ENCODE data around the gene TCF7.

TCF7 gene

GRCh38 chr5:134129411-134130238 is 15.1 kb downstream of the TCF7 start:
- H3K14ac ChIP-seq (ENCODE audit: low read length) = no peak overlapping the region
- no peak overlapping the region for H3K27ac ChIP-seq (ENCODE audit: low read depth, low read length)
- no CpG with 5 or more reads among the region's 25 CpGs for WGBS (ENCODE audit: extremely low coverage, insufficient coverage, insufficient read length)

GRCh38 chr5:134130239-134130945 is 15.9 kb downstream of the TCF7 start:
- no peaks in the 10 kb centered on the region for H3K9me3 ChIP-seq (ENCODE audit: insufficient read depth, low read depth, low read length)
- H2BK5ac ChIP-seq (ENCODE audit: low read depth, low read length, poor library complexity) = no peak overlapping the region
- H3K14ac ChIP-seq (ENCODE audit: low read length) = no peak overlapping the region
- no peak overlapping the region for H2BK120ac ChIP-seq (ENCODE audit: insufficient read depth, low read length, poor library complexity)
- H3K27me3 ChIP-seq (ENCODE audit: insufficient read depth, low read length) = no peaks in the 10 kb centered on the region
- no peak overlapping the region for H3K9ac ChIP-seq (ENCODE audit: low read length)
- H4K91ac ChIP-seq (ENCODE audit: low read depth, low read length) = no peak overlapping the region
- H3K4me3 ChIP-seq (ENCODE audit: low read depth, low read length) = no peak overlapping the region
- H3K4me2 ChIP-seq (ENCODE audit: low read length) = no peak overlapping the region
- no CpG with 5 or more reads among the region's 8 CpGs for WGBS (ENCODE audit: extremely low coverage, insufficient coverage, insufficient read length)
- H2BK12ac ChIP-seq (ENCODE audit: low read length) = no peak overlapping the region
- H4K12ac ChIP-seq (ENCODE audit: low read depth, low read length) = no peak overlapping the region
- H3K4ac ChIP-seq (ENCODE audit: low read depth, low read length) = no peak overlapping the region
- H2AK5ac ChIP-seq (ENCODE audit: low read length) = no peak overlapping the region
- no peak overlapping the region for H3K23ac ChIP-seq (ENCODE audit: low read length)
- no peaks in the 10 kb centered on the region for H3K79me2 ChIP-seq (ENCODE audit: control insufficient read depth, insufficient read depth, low read length, poor library complexity)
- no peak overlapping the region for H3K27ac ChIP-seq (ENCODE audit: low read depth, low read length)
- no peak overlapping the region for H4K8ac ChIP-seq (ENCODE audit: low read depth, low read length)
- no peak overlapping the region for H2AFZ ChIP-seq (ENCODE audit: insufficient read depth, low read length, poor library complexity)
- H3K36me3 ChIP-seq (ENCODE audit: control insufficient read depth in 1 of 2, insufficient read depth in 2 of 2, low read length in 2 of 2) = peaks cover 38 to 45% of the 10 kb centered on the region in 2 experiments
- no peak for DNase-seq
- H3K79me1 ChIP-seq (ENCODE audit: low read length) = no peaks in the 10 kb centered on the region
- H3K4me1 ChIP-seq (ENCODE audit: control insufficient read depth in 1 of 2, insufficient read depth in 2 of 2, low read length in 2 of 2) = peaks cover 12% of the 10 kb centered on the region in 2 experiments
- H3K18ac ChIP-seq (ENCODE audit: low read length) = no peak overlapping the region

More at GRCh38 chr5:134129411-134130238, 15.1 kb downstream of the TCF7 start:
- Histone ChIP-seq H3K9ac (ENCODE audit: low read length) (no peak overlapping the region), H3K79me1 (ENCODE audit: low read length) (no peaks in the 10 kb centered on the region), H2BK120ac (ENCODE audit: insufficient read depth, low read length, poor library complexity) (no peak overlapping the region), H2BK5ac (ENCODE audit: low read depth, low read length, poor library complexity) (no peak overlapping the region), H3K4me1 (ENCODE audit: control insufficient read depth in 1 of 2, insufficient read depth in 2 of 2, low read length in 2 of 2) (peaks cover 9 to 12% of the 10 kb centered on the region in 2 experiments), H4K12ac (ENCODE audit: low read depth, low read length) (no peak overlapping the region), H4K91ac (ENCODE audit: low read depth, low read length) (no peak overlapping the region), H2AK5ac (ENCODE audit: low read length) (no peak overlapping the region), H3K36me3 (ENCODE audit: control insufficient read depth in 1 of 2, insufficient read depth in 2 of 2, low read length in 2 of 2) (peaks cover 34 to 42% of the 10 kb centered on the region in 2 experiments), H3K4me2 (ENCODE audit: low read length) (no peak overlapping the region), H3K79me2 (ENCODE audit: control insufficient read depth, insufficient read depth, low read length, poor library complexity) (no peaks in the 10 kb centered on the region), H3K23ac (ENCODE audit: low read length) (no peak overlapping the region), H3K18ac (ENCODE audit: low read length) (no peak overlapping the region), H4K8ac (ENCODE audit: low read depth, low read length) (no peak overlapping the region), H3K27me3 (ENCODE audit: insufficient read depth, low read length) (no peaks in the 10 kb centered on the region), H2BK12ac (ENCODE audit: low read length) (no peak overlapping the region), H3K4ac (ENCODE audit: low read depth, low read length) (no peak overlapping the region), H3K9me3 (ENCODE audit: insufficient read depth, low read depth, low read length) (no peaks in the 10 kb centered on the region), H3K4me3 (ENCODE audit: low read depth, low read length) (no peak overlapping the region), H2AFZ (ENCODE audit: insufficient read depth, low read length, poor library complexity) (no peak overlapping the region)
- DNase-seq = no peak

- Histone ChIP-seq H3K27me3 (ENCODE audit: insufficient read depth, low read length) (no peaks in the 10 kb centered on the region), H3K79me2 (ENCODE audit: control insufficient read depth, insufficient read depth, low read length, poor library complexity) (no peaks in the 10 kb centered on the region), H3K27ac (ENCODE audit: low read depth, low read length) (no peak overlapping the region), H3K23ac (ENCODE audit: low read length) (no peak overlapping the region), H3K36me3 (ENCODE audit: control insufficient read depth in 1 of 2, insufficient read depth in 2 of 2, low read length in 2 of 2) (peaks cover 36 to 51% of the 10 kb centered on the region in 2 experiments), H2BK120ac (ENCODE audit: insufficient read depth, low read length, poor library complexity) (no peak overlapping the region), H4K8ac (ENCODE audit: low read depth, low read length) (no peak overlapping the region), H2AK5ac (ENCODE audit: low read length) (no peak overlapping the region), H4K91ac (ENCODE audit: low read depth, low read length) (no peak overlapping the region), H3K18ac (ENCODE audit: low read length) (no peak overlapping the region), H3K4me1 (ENCODE audit: control insufficient read depth in 1 of 2, insufficient read depth in 2 of 2, low read length in 2 of 2) (peaks cover 12% of the 10 kb centered on the region in 2 experiments), H3K9ac (ENCODE audit: low read length) (no peak overlapping the region), H3K4me3 (ENCODE audit: low read depth, low read length) (no peak overlapping the region), H2AFZ (ENCODE audit: insufficient read depth, low read length, poor library complexity) (no peak overlapping the region), H2BK5ac (ENCODE audit: low read depth, low read length, poor library complexity) (no peak overlapping the region), H3K79me1 (ENCODE audit: low read length) (no peaks in the 10 kb centered on the region), H3K4ac (ENCODE audit: low read depth, low read length) (no peak overlapping the region), H3K14ac (ENCODE audit: low read length) (no peak overlapping the region), H3K9me3 (ENCODE audit: insufficient read depth, low read depth, low read length) (no peaks in the 10 kb centered on the region), H4K12ac (ENCODE audit: low read depth, low read length) (no peak overlapping the region), H2BK12ac (ENCODE audit: low read length) (no peak overlapping the region), H3K4me2 (ENCODE audit: low read length) (no peak overlapping the region)
- no peak for DNase-seq
- WGBS (ENCODE audit: extremely low coverage, insufficient coverage, insufficient read length) = no CpG with 5 or more reads among the region's 3 CpGs
Measured at GRCh38 chr5:134131165-134131564, 16.7 kb downstream of the TCF7 start.

- H3K4me1 ChIP-seq (ENCODE audit: control insufficient read depth in 1 of 2, insufficient read depth in 2 of 2, low read length in 2 of 2) = peaks cover 12% of the 10 kb centered on the region in 2 experiments
- no peaks in the 10 kb centered on the region for H3K27me3 ChIP-seq (ENCODE audit: insufficient read depth, low read length)
- no peak overlapping the region for H2BK5ac ChIP-seq (ENCODE audit: low read depth, low read length, poor library complexity)
- no peak overlapping the region for H3K27ac ChIP-seq (ENCODE audit: low read depth, low read length)
- no peaks in the 10 kb centered on the region for H3K9me3 ChIP-seq (ENCODE audit: insufficient read depth, low read depth, low read length)
- no peak overlapping the region for H4K8ac ChIP-seq (ENCODE audit: low read depth, low read length)
- H4K12ac ChIP-seq (ENCODE audit: low read depth, low read length) = no peak overlapping the region
- peaks cover 40 to 57% of the 10 kb centered on the region in 2 experiments for H3K36me3 ChIP-seq (ENCODE audit: control insufficient read depth in 1 of 2, insufficient read depth in 2 of 2, low read length in 2 of 2)
- H3K18ac ChIP-seq (ENCODE audit: low read length) = no peak overlapping the region
- H2AK5ac ChIP-seq (ENCODE audit: low read length) = no peak overlapping the region
- no peak overlapping the region for H3K4me3 ChIP-seq (ENCODE audit: low read depth, low read length)
- DNase-seq = no peak
- H3K9ac ChIP-seq (ENCODE audit: low read length) = no peak overlapping the region
- no peak overlapping the region for H2BK120ac ChIP-seq (ENCODE audit: insufficient read depth, low read length, poor library complexity)
- H3K4ac ChIP-seq (ENCODE audit: low read depth, low read length) = no peak overlapping the region
- H3K14ac ChIP-seq (ENCODE audit: low read length) = no peak overlapping the region
- no peak overlapping the region for H4K91ac ChIP-seq (ENCODE audit: low read depth, low read length)
- no peak overlapping the region for H3K4me2 ChIP-seq (ENCODE audit: low read length)
- H3K79me2 ChIP-seq (ENCODE audit: control insufficient read depth, insufficient read depth, low read length, poor library complexity) = no peaks in the 10 kb centered on the region
- H3K23ac ChIP-seq (ENCODE audit: low read length) = peak overlapping the region; percentile 28
- H3K79me1 ChIP-seq (ENCODE audit: low read length) = no peaks in the 10 kb centered on the region
- H2BK12ac ChIP-seq (ENCODE audit: low read length) = no peak overlapping the region
- no CpG with 5 or more reads among the region's 7 CpGs for whole genome bisulfite sequencing (ENCODE audit: extremely low coverage, insufficient coverage, insufficient read length)
- H2AFZ ChIP-seq (ENCODE audit: insufficient read depth, low read length, poor library complexity) = no peak overlapping the region
Measured at GRCh38 chr5:134131578-134132350, 17.3 kb downstream of the TCF7 start.

Data from trophoblast cell (in vitro differentiated cells and primary cell).